Stomach (tissue), 4 donors: Measurements from ENCODE around the gene TNFSF10.

Experiments used
- EP300 ChIP-seq: sonication (generic); formaldehyde crosslinking; IDR thresholded peaks from one replicate; pipeline ENCODE4 v1.6.1; 2017; ENCODE audit warnings: antibody characterized with exemption
- POLR2A ChIP-seq, 4 donors: fragments of 450-650 bp; IDR thresholded peaks; one replicate each; pipeline ENCODE4 v1.6.1; 2016; ENCODE audit warnings: antibody characterized with exemption in 4 of 4, control low read depth in 2 of 4, mild to moderate bottlenecking in 1 of 4, moderate library complexity in 1 of 4
- POLR2AphosphoS5 ChIP-seq, 3 donors: sonication (generic); formaldehyde crosslinking; IDR thresholded peaks; one replicate each; pipeline ENCODE4 v1.6.1; 2016; ENCODE audit warnings: antibody characterized with exemption in 3 of 3
- TF ChIP-seq, protein P1 (sequence below), 7 experiments: fragments of 450-650 bp in 4 of 7; fragments of 200-600 bp in 3 of 7; sonication (generic) in 3 of 7; IDR thresholded peaks; one replicate each; pipeline ENCODE4 v1.5.1; 2016 to 2019; ENCODE audit warnings: antibody characterized with exemption in 7 of 7, control low read depth in 2 of 7, mild to moderate bottlenecking in 1 of 7

DNA sequence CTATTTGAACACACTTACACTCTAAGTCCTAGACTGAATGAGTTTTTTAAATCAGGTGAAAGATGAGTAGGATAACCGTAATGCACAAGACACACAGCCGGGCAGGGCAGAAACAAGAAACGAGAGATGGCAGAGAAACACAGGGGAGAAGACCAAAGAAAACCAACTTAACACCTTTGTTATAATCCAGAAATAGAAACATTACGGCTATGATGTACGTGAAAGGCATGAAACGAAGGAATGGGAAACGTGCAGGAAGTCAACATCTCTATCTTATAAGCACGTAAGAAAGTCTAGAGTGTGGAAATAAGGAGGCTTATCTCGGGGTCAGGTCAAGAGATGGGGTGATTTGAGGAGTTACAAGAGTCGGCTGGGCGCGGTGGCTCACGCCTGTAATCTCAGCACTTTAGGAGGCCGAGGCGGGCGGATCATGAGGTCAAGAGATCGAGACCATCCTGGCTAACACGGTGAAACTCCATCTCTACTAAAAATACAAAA, 1.9 kb upstream of the TNFSF10 start:
- TF ChIP-seq, protein P1, sequence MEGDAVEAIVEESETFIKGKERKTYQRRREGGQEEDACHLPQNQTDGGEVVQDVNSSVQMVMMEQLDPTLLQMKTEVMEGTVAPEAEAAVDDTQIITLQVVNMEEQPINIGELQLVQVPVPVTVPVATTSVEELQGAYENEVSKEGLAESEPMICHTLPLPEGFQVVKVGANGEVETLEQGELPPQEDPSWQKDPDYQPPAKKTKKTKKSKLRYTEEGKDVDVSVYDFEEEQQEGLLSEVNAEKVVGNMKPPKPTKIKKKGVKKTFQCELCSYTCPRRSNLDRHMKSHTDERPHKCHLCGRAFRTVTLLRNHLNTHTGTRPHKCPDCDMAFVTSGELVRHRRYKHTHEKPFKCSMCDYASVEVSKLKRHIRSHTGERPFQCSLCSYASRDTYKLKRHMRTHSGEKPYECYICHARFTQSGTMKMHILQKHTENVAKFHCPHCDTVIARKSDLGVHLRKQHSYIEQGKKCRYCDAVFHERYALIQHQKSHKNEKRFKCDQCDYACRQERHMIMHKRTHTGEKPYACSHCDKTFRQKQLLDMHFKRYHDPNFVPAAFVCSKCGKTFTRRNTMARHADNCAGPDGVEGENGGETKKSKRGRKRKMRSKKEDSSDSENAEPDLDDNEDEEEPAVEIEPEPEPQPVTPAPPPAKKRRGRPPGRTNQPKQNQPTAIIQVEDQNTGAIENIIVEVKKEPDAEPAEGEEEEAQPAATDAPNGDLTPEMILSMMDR (IDR thresholded peaks at IDR 0.05) = no peak
- no peak for TF ChIP-seq EP300
- no peak for TF ChIP-seq POLR2AphosphoS5 (IDR thresholded peaks at IDR 0.05)
- TF ChIP-seq POLR2A (IDR thresholded peaks at IDR 0.05) = no peak
